GM12874 (cell line): ENCODE measurements around the gene DPPA2.

ENCODE experiments used
- CTCF ChIP-seq: IDR thresholded peaks from 2 replicates; pipeline ENCODE4 v1.5.1; 2011; ENCODE audit warnings: low read depth, mild to moderate bottlenecking, control low read depth, low read length, moderate library complexity; ENCODE audit not compliant: insufficient read depth

The DPPA2 gene

GRCh38 chr3:109351231-109351630 is 34.9 kb upstream of the DPPA2 start:
- TF ChIP-seq CTCF: no peak

GRCh38 chr3:109346770-109347295 is 30.5 kb upstream of the DPPA2 start:
- TF ChIP-seq CTCF: no peak

GRCh38 chr3:109346099-109346498 is 29.8 kb upstream of the DPPA2 start:
- no peak for TF ChIP-seq CTCF

GRCh38 chr3:109339714-109340648 is 23.7 kb upstream of the DPPA2 start:
- no peak for TF ChIP-seq CTCF

GRCh38 chr3:109339197-109339596 is 22.9 kb upstream of the DPPA2 start:
- no peak for TF ChIP-seq CTCF

- no peak for TF ChIP-seq CTCF
Measured at GRCh38 chr3:109338322-109338721, 22.0 kb upstream of the DPPA2 start.

GRCh38 chr3:109337393-109337792 is 21.1 kb upstream of the DPPA2 start, which contains the start of gene DPPA4:
Gene DPPA4, minus strand, starts transcription at chr3:109337546. Its CDS starts 29 bp downstream, at chr3:109337517.
- no peak for TF ChIP-seq CTCF
